Neural cell (in vitro differentiated cells): ENCODE measurements around the gene VPS37C. TPM values are rescaled to one million over a fixed set of nuclear protein-coding genes. Genes with fewer than 3 reads are reported as not detected.

Source experiments
- H2AFZ ChIP-seq: fragments of 200-600, 300-800 bp; sonication (generic), shearing (Covaris generic); 2 replicates; pipeline ENCODE4 v1.6.0; 2014; ENCODE audit warnings: low read depth, mild to moderate bottlenecking, antibody characterized with exemption, low read length, moderate library complexity
- H3F3A ChIP-seq: fragments of 200-600 bp; shearing (Covaris generic); 2 replicates; pipeline ENCODE4 v1.6.1; 2016; ENCODE audit warnings: mild to moderate bottlenecking, moderate library complexity, mixed read lengths, antibody characterized with exemption, low read length; ENCODE audit not compliant: insufficient read depth, poor library complexity, severe bottlenecking
- H3K27ac ChIP-seq: fragments of 200-600, 300-800 bp; sonication (generic), shearing (Covaris generic); 2 replicates; pipeline ENCODE4 v1.5.1; 2014; ENCODE audit warnings: mild to moderate bottlenecking, low read length, moderate library complexity
- H3K27me3 ChIP-seq: fragments of 300-800, 200-600 bp; sonication (generic), shearing (Covaris generic); 2 replicates; pipeline ENCODE4 v1.6.0; 2014; ENCODE audit warnings: mild to moderate bottlenecking, low read depth, low read length, moderate library complexity; ENCODE audit not compliant: insufficient read depth
- H3K36me3 ChIP-seq: fragments of 300-800, 200-600 bp; sonication (generic), shearing (Covaris generic); 2 replicates; pipeline ENCODE4 v1.5.1; 2014; ENCODE audit warnings: mild to moderate bottlenecking, antibody characterized with exemption, low read length, moderate library complexity; ENCODE audit not compliant: insufficient read depth
- H3K4me2 ChIP-seq: fragments of 300-800, 200-600 bp; sonication (generic), shearing (Covaris generic); 2 replicates; pipeline ENCODE4 v1.6.0; 2014; ENCODE audit warnings: mild to moderate bottlenecking, low read length
- H3K4me3 ChIP-seq: fragments of 300-800, 200-600 bp; sonication (generic), shearing (Covaris generic); 2 replicates; pipeline ENCODE4 v1.5.1; 2014; ENCODE audit warnings: mild to moderate bottlenecking, low read length, moderate library complexity
- H3K79me2 ChIP-seq: fragments of 200-600 bp; shearing (Covaris generic); replicated peaks from 2 replicates; pipeline ENCODE4 v1.6.0; 2014; ENCODE audit warnings: mild to moderate bottlenecking, low read length, moderate library complexity; ENCODE audit not compliant: insufficient read depth
- H3K9ac ChIP-seq: fragments of 300-800, 200-600 bp; sonication (generic), shearing (Covaris generic); 2 replicates; pipeline ENCODE4 v1.6.1; 2016; ENCODE audit warnings: mild to moderate bottlenecking, low read length, mixed read lengths
- H3K9me2 ChIP-seq: fragments of 200-600 bp; shearing (Covaris generic); 2 replicates; pipeline ENCODE4 v1.6.1; 2016; ENCODE audit warnings: mild to moderate bottlenecking, low read length, mixed read lengths; ENCODE audit not compliant: insufficient read depth
- H3K9me3 ChIP-seq: fragments of 200-600, 300-800 bp; sonication (generic), shearing (Covaris generic); 2 replicates; pipeline ENCODE4 v1.6.1; 2016; ENCODE audit warnings: mild to moderate bottlenecking, mixed run types, low read length, moderate library complexity, mixed read lengths
- H4K20me1 ChIP-seq: fragments of 200-600 bp; shearing (Covaris generic); 2 replicates; pipeline ENCODE4 v1.6.1; 2016; ENCODE audit warnings: mild to moderate bottlenecking, mixed run types; ENCODE audit not compliant: insufficient read depth
- CTCF ChIP-seq: fragments of 450-650 bp; IDR thresholded peaks from 2 replicates; pipeline ENCODE4 v1.5.1; 2014; ENCODE audit warnings: antibody characterized with exemption, mild to moderate bottlenecking, moderate library complexity; ENCODE audit not compliant: poor library complexity, severe bottlenecking
- EP300 ChIP-seq: fragments of 450-650 bp; conservative IDR thresholded peaks from 2 replicates; pipeline ENCODE4 v1.6.1; 2014; ENCODE audit warnings: antibody characterized with exemption, mild to moderate bottlenecking, moderate library complexity; ENCODE audit not compliant: poor library complexity, severe bottlenecking
- EZH2 ChIP-seq: fragments of 200-600, 300-800 bp; shearing (Covaris generic), sonication (generic); IDR thresholded peaks from 2 replicates; pipeline ENCODE4 v1.6.1; 2014; ENCODE audit warnings: antibody characterized with exemption, low read length, borderline replicate concordance, mild to moderate bottlenecking; ENCODE audit not compliant: insufficient read depth, poor library complexity, severe bottlenecking
- MXI1 ChIP-seq: fragments of 450-650 bp; conservative IDR thresholded peaks from 2 replicates; pipeline ENCODE4 v1.6.1; 2014; ENCODE audit warnings: antibody characterized with exemption, mild to moderate bottlenecking; ENCODE audit not compliant: poor library complexity, severe bottlenecking
- POLR2AphosphoS5 ChIP-seq: IDR thresholded peaks from 2 replicates; pipeline ENCODE4 v1.6.1; 2012
- RAD21 ChIP-seq: fragments of 450-650 bp; conservative IDR thresholded peaks from 2 replicates; pipeline ENCODE4 v1.6.1; 2014; ENCODE audit warnings: antibody characterized with exemption, mild to moderate bottlenecking, moderate library complexity
- REST ChIP-seq: IDR thresholded peaks from 2 replicates; pipeline ENCODE4 v1.6.1; 2012; ENCODE audit warnings: borderline replicate concordance
- SMC3 ChIP-seq: fragments of 450-650 bp; conservative IDR thresholded peaks from 2 replicates; pipeline ENCODE4 v1.6.1; 2014; ENCODE audit warnings: antibody characterized with exemption, mild to moderate bottlenecking, moderate library complexity; ENCODE audit not compliant: poor library complexity
- TAF1 ChIP-seq: IDR thresholded peaks from 2 replicates; pipeline ENCODE4 v1.6.1; 2012; ENCODE audit warnings: low read depth
- polyA plus RNA-seq: library from polyadenylated mRNA; depleted of rRNA; stranded (reverse); fragments of >200 nt; gene quantifications from 2 replicates; pipeline ENCODE4 v1.2.3, GENCODE V29; 2014

VPS37C gene
- polyA plus RNA-seq, 1 donor from 2014 or later, result 7.3 TPM

- no peaks in the 10 kb centered on the region for H3K79me2 ChIP-seq
- H3K27ac ChIP-seq, result no peak overlapping the region
- H3K9me2 ChIP-seq, result no peaks in the 10 kb centered on the region
- no peak for TF ChIP-seq TAF1
- TF ChIP-seq RAD21, result no peak
- TF ChIP-seq EP300, result no peak
- TF ChIP-seq SMC3, result no peak
- no peak for TF ChIP-seq REST
- TF ChIP-seq CTCF, result no peak
- no peak for TF ChIP-seq POLR2AphosphoS5
- TF ChIP-seq EZH2, result no peak
- no peak for TF ChIP-seq MXI1
- H3K27me3 ChIP-seq, result no peaks in the 10 kb centered on the region
- no peaks in the 10 kb centered on the region for H3K36me3 ChIP-seq
- H2AFZ ChIP-seq, result no peak overlapping the region
- H3K9me3 ChIP-seq, result no peaks in the 10 kb centered on the region
- H3K9ac ChIP-seq, result no peak overlapping the region
- H3F3A ChIP-seq, result no peaks in the 10 kb centered on the region
- no peaks in the 10 kb centered on the region for H4K20me1 ChIP-seq
- H3K4me3 ChIP-seq, result no peak overlapping the region
- H3K4me2 ChIP-seq, result no peak overlapping the region
Measured at GRCh38 chr11:61083601-61084147, 77.6 kb downstream of the VPS37C start.

- Histone ChIP-seq H3K27ac (no peak overlapping the region), H3K4me2 (no peak overlapping the region), H3K4me3 (no peak overlapping the region), H3K79me2 (no peaks in the 10 kb centered on the region), H3K9ac (no peak overlapping the region), H3K36me3 (no peaks in the 10 kb centered on the region), H4K20me1 (no peaks in the 10 kb centered on the region), H3K9me2 (no peaks in the 10 kb centered on the region), H3K27me3 (no peaks in the 10 kb centered on the region), H2AFZ (no peak overlapping the region), H3F3A (no peaks in the 10 kb centered on the region), H3K9me3 (no peaks in the 10 kb centered on the region)
- TF ChIP-seq CTCF (no peak), EZH2 (no peak), REST (no peak), MXI1 (no peak), EP300 (no peak), POLR2AphosphoS5 (no peak), TAF1 (no peak), RAD21 (no peak), SMC3 (no peak)
Measured at GRCh38 chr11:61082931-61083531, 78.2 kb downstream of the VPS37C start.
